Amygdala (tissue), 56 donors: ENCODE measurements around the gene RGS6.
A peak's percentile ranks its signal among the peaks of the same experiment; 100 is the strongest.
"Not testable (repeated sequence)": the region's sequence is repeated elsewhere in the genome, so short reads cannot be mapped to it uniquely, and the experiment has no call there.

Experiments used
- DNase-seq, 56 donors: peaks; one replicate each; lab custom pipeline; 2025; lab: John Stamatoyannopoulos, UW

The RGS6 gene

GRCh38 chr14:71932229-71932981 lies at the start of gene RGS6:
Gene RGS6, plus strand, starts transcription at chr14:71932429.
- peak in 12 of 56 donors; percentile 2 to 54 (median 14) for DNase-seq

GRCh38 chr14:71883094-71883493 lies 49.1 kb upstream of the RGS6 start:
- DNase-seq, result no peak

GRCh38 chr14:71885301-71885700 lies 46.9 kb upstream of the RGS6 start:
- DNase-seq, result no peak

GRCh38 chr14:71887802-71888201 lies 44.4 kb upstream of the RGS6 start:
- not testable (repeated sequence) for DNase-seq

GRCh38 chr14:71890541-71890940 lies 41.7 kb upstream of the RGS6 start:
- peak in 1 of 56 donors; percentile 3 for DNase-seq

GRCh38 chr14:71891185-71891584 lies 41.0 kb upstream of the RGS6 start:
- DNase-seq, result no peak

GRCh38 chr14:71891970-71892369 lies 40.3 kb upstream of the RGS6 start:
- DNase-seq, result no peak

GRCh38 chr14:71905031-71905430 lies 27.2 kb upstream of the RGS6 start:
- DNase-seq, result no peak

- DNase-seq, result no peak
Observed at GRCh38 chr14:71905860-71906259, 26.4 kb upstream of the RGS6 start.

GRCh38 chr14:71907793-71908515 lies 24.3 kb upstream of the RGS6 start:
- no peak for DNase-seq

- DNase-seq, result no peak
Observed at GRCh38 chr14:71911669-71912068, 20.6 kb upstream of the RGS6 start.

GRCh38 chr14:71913342-71913741 lies 18.9 kb upstream of the RGS6 start:
- DNase-seq, result no peak

- DNase-seq, result no peak
Observed at GRCh38 chr14:71918955-71919354, 13.3 kb upstream of the RGS6 start.

GRCh38 chr14:71923513-71923912 lies 8.7 kb upstream of the RGS6 start:
- no peak for DNase-seq

- peak in 19 of 56 donors; percentile 4 to 54 (median 18) for DNase-seq
Observed at GRCh38 chr14:71931492-71932228, 569 bp upstream of the RGS6 start.

GRCh38 chr14:71933001-71933587 lies 865 bp downstream of the RGS6 start:
- DNase-seq, result peak in 11 of 56 donors; percentile 1 to 38 (median 8)

GRCh38 chr14:71938273-71938672 lies 6.0 kb downstream of the RGS6 start:
- DNase-seq, result not testable (repeated sequence)

- DNase-seq, result not testable (repeated sequence)
Observed at GRCh38 chr14:71939344-71939743, 7.1 kb downstream of the RGS6 start.

- not testable (repeated sequence) for DNase-seq
Observed at GRCh38 chr14:71940500-71940899, 8.3 kb downstream of the RGS6 start.

GRCh38 chr14:71941616-71942015 lies 9.4 kb downstream of the RGS6 start:
- DNase-seq, result not testable (repeated sequence)
